K562 (cell line): Measurements from ENCODE around the gene TNFAIP3. TPM values are rescaled to one million over a fixed set of nuclear protein-coding genes. Genes with fewer than 3 reads are reported as not detected.
A peak's percentile ranks its signal among the peaks of the same experiment; 100 is the strongest.

ENCODE experiments used
- ATAC-seq: fragments of 200-7000 bp; cut with Tn5 transposase; 3 replicates; pipeline ENCODE4 v1.9.1; 2020; ENCODE audit warnings: moderate library complexity
- BruUV-seq: library from RNA; stranded (reverse); fragments of 400-500 nt; replicated peaks from 2 replicates; lab custom pipeline; 2021; lab: Mats Ljungman, UMichigan
- CTCF ChIA-PET: fragments of 300-600 bp; formaldehyde crosslinking; extraction: SDS; loops from one replicate; lab custom pipeline; 2021; ENCODE audit warnings: low intra/inter-chr PET ratio; lab: Yijun Ruan, JAX
- POLR2A ChIA-PET: fragments of 300-600, 350-650 bp; sonication (Branson Sonifier 250); formaldehyde crosslinking; extraction: SDS; loops from one replicate; lab custom pipeline; 2021; ENCODE audit warnings: antibody characterized with exemption, inconsistent platforms; lab: Yijun Ruan, JAX
- DNase-seq, 4 experiments: peaks; one replicate each; pipeline versions ENCODE4 v3.0.0 to v3.0.0-alpha.2; 2011 to 2018; ENCODE audit warnings: low spot score in 3 of 4, mixed read lengths in 3 of 4; ENCODE audit errors: extremely low read depth in 1 of 4
- FAIRE-seq: peaks from 2 replicates; lab custom pipeline; 2011; peaks lifted over from hg19 to GRCh38; lab: Jason Lieb, UNC
- H2AFZ ChIP-seq: 2 replicates; pipeline ENCODE4 v1.6.0; 2011; ENCODE audit warnings: low read depth, low read length, control low read depth, inconsistent platforms
- H3K27ac ChIP-seq: fragments of 200-600 bp; 3 replicates; pipeline ENCODE4 v1.8.0; 2011; ENCODE audit warnings: low read depth, mild to moderate bottlenecking, control low read depth, inconsistent platforms, low read length, moderate library complexity, mixed read lengths; ENCODE audit errors: extremely low read depth
- H3K27me3 ChIP-seq, 2 experiments: fragments of 300-600 bp in 1 of 2; 2 replicates in 1 of 2; 3 replicates in 1 of 2; pipeline versions ENCODE4 v1.6.0 to v1.8.0; 2011; ENCODE audit warnings: inconsistent platforms in 2 of 2, low read length in 2 of 2, mild to moderate bottlenecking in 1 of 2, mixed read lengths in 1 of 2, moderate library complexity in 1 of 2; ENCODE audit not compliant: control insufficient read depth in 2 of 2, insufficient read depth in 2 of 2
- H3K36me3 ChIP-seq: fragments of 300-600 bp; 3 replicates; pipeline ENCODE4 v1.8.0; 2011; ENCODE audit warnings: mild to moderate bottlenecking, low read length, inconsistent platforms; ENCODE audit not compliant: control insufficient read depth, insufficient read depth
- H3K4me1 ChIP-seq, 2 experiments: fragments of 200-600 bp in 1 of 2; replicated peaks in 1 of 2; 2 replicates in 1 of 2; 3 replicates in 1 of 2; pipeline versions ENCODE4 v1.5.1 to v1.8.0; 2011; ENCODE audit warnings: inconsistent platforms in 2 of 2, low read length in 2 of 2, mild to moderate bottlenecking in 1 of 2, mixed read lengths in 1 of 2, moderate library complexity in 1 of 2; ENCODE audit not compliant: control insufficient read depth in 2 of 2, insufficient read depth in 2 of 2
- H3K4me2 ChIP-seq: 2 replicates; pipeline ENCODE4 v1.6.1; 2011; ENCODE audit warnings: low read length, control low read depth, inconsistent platforms, mixed read lengths; ENCODE audit not compliant: insufficient read depth
- H3K4me3 ChIP-seq: fragments of 200-600 bp; sonication (generic), shearing (Covaris generic); 2 replicates; pipeline ENCODE4 v1.5.1; 2016; ENCODE audit warnings: control low read depth, inconsistent platforms
- H3K79me2 ChIP-seq: fragments of 200-600 bp; 3 replicates; pipeline ENCODE4 v1.8.0; 2011; ENCODE audit warnings: low read length, inconsistent platforms; ENCODE audit not compliant: control insufficient read depth, insufficient read depth
- H3K9ac ChIP-seq, 2 experiments: 2 replicates each; pipeline versions ENCODE4 v1.6.0 to v1.6.1; 2011; ENCODE audit warnings: low read depth in 2 of 2, low read length in 2 of 2, control low read depth in 1 of 2, inconsistent platforms in 1 of 2, mild to moderate bottlenecking in 1 of 2, mixed read lengths in 1 of 2; ENCODE audit not compliant: insufficient read depth in 1 of 2
- H3K9me1 ChIP-seq: one replicate; pipeline ENCODE4 v1.6.0; 2011; ENCODE audit warnings: inconsistent platforms, mild to moderate bottlenecking, low read length, moderate library complexity; ENCODE audit not compliant: control insufficient read depth, insufficient read depth
- H3K9me3 ChIP-seq: replicated peaks from 2 replicates; pipeline ENCODE4 v1.5.1; 2011; ENCODE audit warnings: low read depth, low read length, inconsistent platforms; ENCODE audit not compliant: control insufficient read depth, insufficient read depth
- H4K20me1 ChIP-seq: replicated peaks from 2 replicates; pipeline ENCODE4 v1.6.1; 2011; ENCODE audit warnings: low read length, inconsistent platforms, mixed read lengths; ENCODE audit not compliant: control insufficient read depth, insufficient read depth
- ATF3 ChIP-seq, 2 experiments: fragments of 450-650 bp in 1 of 2; sonication (generic) in 1 of 2; formaldehyde crosslinking in 1 of 2; IDR thresholded peaks in 1 of 2; conservative IDR thresholded peaks in 1 of 2; 2 replicates each; pipeline versions ENCODE4 v1.6.1 to v1.8.1; 2016 to 2023; ENCODE audit warnings: mild to moderate bottlenecking in 2 of 2, moderate library complexity in 2 of 2, inconsistent platforms in 1 of 2, missing genetic modification reagents in 1 of 2
- DMBX1 ChIP-seq: fragments of 250-450 bp; sonication (Bioruptor Pico); IDR thresholded peaks from 2 replicates; pipeline ENCODE4 v1.8.0; 2022; ENCODE audit warnings: inconsistent platforms, mild to moderate bottlenecking, moderate library complexity, borderline replicate concordance
- MAZ ChIP-seq, 2 experiments: fragments of 450-650 bp in 1 of 2; sonication (generic) in 1 of 2; formaldehyde crosslinking; IDR thresholded peaks in 1 of 2; conservative IDR thresholded peaks in 1 of 2; 2 replicates each; pipeline versions ENCODE4 v1.4.0 to v1.5.0; 2020; ENCODE audit warnings: mild to moderate bottlenecking in 1 of 2, missing genetic modification reagents in 1 of 2
- MLX ChIP-seq, 2 experiments: fragments of 450-650 bp in 1 of 2; sonication (generic) in 1 of 2; formaldehyde crosslinking; conservative IDR thresholded peaks; 2 replicates each; pipeline versions ENCODE4 v1.4.0 to v1.8.1; 2020 to 2022; ENCODE audit warnings: mild to moderate bottlenecking in 1 of 2, missing genetic modification reagents in 1 of 2
- ZNF589 ChIP-seq: fragments of 200-800 bp; sonication (Bioruptor generic); IDR thresholded peaks from 2 replicates; pipeline ENCODE4 v1.6.1; 2016; ENCODE audit warnings: low read depth, missing genetic modification characterization, missing compliant biosample characterization
- ZNF76 ChIP-seq: fragments of 250-450 bp; sonication (Bioruptor Pico); IDR thresholded peaks from 2 replicates; pipeline ENCODE4 v1.4.0; 2020; ENCODE audit warnings: mild to moderate bottlenecking, moderate library complexity, borderline replicate concordance
- whole genome bisulfite sequencing: fragments of 100-300 bp; shearing (Covaris generic); methylation state at CpG from one replicate; pipeline ENCODE4 v1.1.6; 2016; ENCODE audit warnings: low coverage, mixed read lengths; ENCODE audit not compliant: insufficient coverage; ENCODE audit errors: missing lambda C conversion rate; 5-methylcytosine and 5-hydroxymethylcytosine counted together
- in situ Hi-C: fragments of 300-500 bp; cut with MboI; formaldehyde crosslinking; loops from 4 replicates; pipeline ENCODE4 v1.15.0; 2018; ENCODE audit warnings: inconsistent platforms, mixed read lengths
- intact Hi-C: fragments of 100-400 bp; cut with micrococcal nuclease; formaldehyde crosslinking; loops from 2 replicates; pipeline ENCODE4 v1.14.2; 2022
- polyA plus RNA-seq, 8 experiments: library from polyadenylated mRNA; depleted of rRNA in 4 of 8; stranded (reverse) in 5 of 8; unstranded in 3 of 8; fragments of >200 nt; fragmentation: Nextera tagmentation in 2 of 8; fragmentation: Illumina TruSeq in 1 of 8; extraction: Ambion mirVana in 2 of 8; extraction: Trizol in 1 of 8; gene quantifications; 2 replicates each; pipeline versions ENCODE4 v1.2.1 to v1.2.3, GENCODE V29; 2011 to 2014; ENCODE audit warnings: inconsistent platforms in 1 of 8, missing spikeins in 1 of 8
- total RNA-seq, 7 experiments: library from RNA; depleted of rRNA in 6 of 7; stranded (reverse); fragments of >200 nt in 6 of 7; fragmentation: Illumina TruSeq in 2 of 7; extraction: Trizol in 2 of 7; gene quantifications; 2 replicates each; pipeline versions ENCODE4 v1.2.1 to v1.2.3, GENCODE V29; 2011 to 2021; ENCODE audit warnings: low replicate concordance in 1 of 7
- TF ChIP-seq, protein P1 (sequence below): fragments of 250-450 bp; sonication (Bioruptor Pico); IDR thresholded peaks from 2 replicates; pipeline ENCODE4 v1.5.1; 2021; ENCODE audit warnings: mild to moderate bottlenecking
- TF ChIP-seq, protein P2 (sequence below): fragments of 450-650 bp; formaldehyde crosslinking; IDR thresholded peaks from 2 replicates; pipeline ENCODE4 v1.4.0; 2020; ENCODE audit warnings: mild to moderate bottlenecking, moderate library complexity

Gene TNFAIP3
- total and polyA plus RNA-seq, 9 of the 15 experiments (the other 6 are each of a cell fraction or from before 2014, with no cell fraction given), result 0.79 to 17.0 (median 6.4) TPM

GRCh38 chr6:137912813-137913212 lies 45.8 kb downstream of the TNFAIP3 start:
- no peaks in the 10 kb centered on the region for H4K20me1 ChIP-seq
- no peaks in the 10 kb centered on the region for H3K79me2 ChIP-seq
- no peak for FAIRE-seq
- no peak overlapping the region for H3K4me2 ChIP-seq
- no peak for ATAC-seq
- intact Hi-C loops, result no loop called here
- in situ Hi-C loops, result no loop called here
- ChIA-PET CTCF (no interaction called here), POLR2A (interaction anchor here (1.0 kb wide), 1 partner anchor 46 kb away, joined by 4 read pairs; the partner anchor contains the start of gene TNFAIP3)
- no peak for DNase-seq
- peaks cover 4% of the 10 kb centered on the region for H3K9me3 ChIP-seq
- no peaks in the 10 kb centered on the region; the same call in 2 of the 3 replicates for H3K36me3 ChIP-seq
- no peak overlapping the region for H3K4me3 ChIP-seq
- H3K4me1 ChIP-seq, result peaks cover 16 to 58% of the 10 kb centered on the region in 2 experiments
- BruUV-seq, result no TSS peak
- 77% methylated on average over 3 of the region's 3 CpGs for WGBS
- no peak for TF ChIP-seq MLX (CRISPR knock-in tag; conservative IDR thresholded peaks at IDR 0.05)
- TF ChIP-seq ZNF76 (CRISPR knock-in tag), result 0 out of 2 replicates have a peak, but pooled peaks have one; percentile 56
- TF ChIP-seq, protein P1, sequence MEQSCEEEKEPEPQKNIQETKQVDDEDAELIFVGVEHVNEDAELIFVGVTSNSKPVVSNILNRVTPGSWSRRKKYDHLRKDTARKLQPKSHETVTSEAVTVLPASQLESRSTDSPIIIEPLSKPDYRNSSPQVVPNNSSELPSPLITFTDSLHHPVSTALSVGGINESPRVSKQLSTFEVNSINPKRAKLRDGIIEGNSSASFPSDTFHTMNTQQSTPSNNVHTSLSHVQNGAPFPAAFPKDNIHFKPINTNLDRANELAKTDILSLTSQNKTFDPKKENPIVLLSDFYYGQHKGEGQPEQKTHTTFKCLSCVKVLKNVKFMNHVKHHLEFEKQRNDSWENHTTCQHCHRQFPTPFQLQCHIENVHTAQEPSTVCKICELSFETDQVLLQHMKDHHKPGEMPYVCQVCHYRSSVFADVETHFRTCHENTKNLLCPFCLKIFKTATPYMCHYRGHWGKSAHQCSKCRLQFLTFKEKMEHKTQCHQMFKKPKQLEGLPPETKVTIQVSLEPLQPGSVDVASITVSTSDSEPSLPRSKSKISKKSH (CRISPR knock-in tag), result no peak
- peak; percentile 67 for TF ChIP-seq ATF3 (IDR thresholded peaks at IDR 0.05)
- no peak for TF ChIP-seq ATF3 (CRISPR knock-in tag; conservative IDR thresholded peaks at IDR 0.05)
- peak; percentile 45; the same call in 1 of the 2 replicates for TF ChIP-seq ZNF589 (CRISPR knock-in tag)
- peak; percentile 50; the same call in 1 of the 2 replicates for TF ChIP-seq DMBX1
- TF ChIP-seq, protein P2, sequence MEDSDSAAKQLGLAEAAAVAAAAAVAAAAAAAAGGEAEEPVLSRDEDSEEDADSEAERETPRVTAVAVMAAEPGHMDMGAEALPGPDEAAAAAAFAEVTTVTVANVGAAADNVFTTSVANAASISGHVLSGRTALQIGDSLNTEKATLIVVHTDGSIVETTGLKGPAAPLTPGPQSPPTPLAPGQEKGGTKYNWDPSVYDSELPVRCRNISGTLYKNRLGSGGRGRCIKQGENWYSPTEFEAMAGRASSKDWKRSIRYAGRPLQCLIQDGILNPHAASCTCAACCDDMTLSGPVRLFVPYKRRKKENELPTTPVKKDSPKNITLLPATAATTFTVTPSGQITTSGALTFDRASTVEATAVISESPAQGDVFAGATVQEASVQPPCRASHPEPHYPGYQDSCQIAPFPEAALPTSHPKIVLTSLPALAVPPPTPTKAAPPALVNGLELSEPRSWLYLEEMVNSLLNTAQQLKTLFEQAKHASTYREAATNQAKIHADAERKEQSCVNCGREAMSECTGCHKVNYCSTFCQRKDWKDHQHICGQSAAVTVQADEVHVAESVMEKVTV (CRISPR knock-in tag), result 0 out of 2 replicates have a peak, but pooled peaks have one; percentile 16
- TF ChIP-seq MAZ (CRISPR knock-in tag; conservative IDR thresholded peaks at IDR 0.05 in 1 of 2, IDR thresholded peaks at IDR 0.05 in 1 of 2), result 0 out of 4 replicates have a peak, but pooled peaks of 1 of the 2 experiments have one; percentile 9
- no peaks in the 10 kb centered on the region for H3K27me3 ChIP-seq
- H3K9ac ChIP-seq, result no peak overlapping the region
- H3K9me1 ChIP-seq, result no peaks in the 10 kb centered on the region
- H2AFZ ChIP-seq, result no peak overlapping the region
- no peak overlapping the region for H3K27ac ChIP-seq
